NCI-H526 (cell line): ENCODE data around the gene COG4.

Source experiments
- DNase-seq, 2 experiments: peaks; one replicate each; lab custom pipeline; 2025; lab: John Stamatoyannopoulos, UW

COG4 gene

GRCh38 chr16:70432723-70433457 is 90.5 kb downstream of the COG4 start:
- DNase-seq, result no peak

GRCh38 chr16:70432356-70432722 is 91.0 kb downstream of the COG4 start:
- DNase-seq, result no peak

GRCh38 chr16:70430667-70431536 is 92.5 kb downstream of the COG4 start:
- no peak for DNase-seq
